ENCODE measurements around the gene DNM3.

The DNM3 gene

DNA sequence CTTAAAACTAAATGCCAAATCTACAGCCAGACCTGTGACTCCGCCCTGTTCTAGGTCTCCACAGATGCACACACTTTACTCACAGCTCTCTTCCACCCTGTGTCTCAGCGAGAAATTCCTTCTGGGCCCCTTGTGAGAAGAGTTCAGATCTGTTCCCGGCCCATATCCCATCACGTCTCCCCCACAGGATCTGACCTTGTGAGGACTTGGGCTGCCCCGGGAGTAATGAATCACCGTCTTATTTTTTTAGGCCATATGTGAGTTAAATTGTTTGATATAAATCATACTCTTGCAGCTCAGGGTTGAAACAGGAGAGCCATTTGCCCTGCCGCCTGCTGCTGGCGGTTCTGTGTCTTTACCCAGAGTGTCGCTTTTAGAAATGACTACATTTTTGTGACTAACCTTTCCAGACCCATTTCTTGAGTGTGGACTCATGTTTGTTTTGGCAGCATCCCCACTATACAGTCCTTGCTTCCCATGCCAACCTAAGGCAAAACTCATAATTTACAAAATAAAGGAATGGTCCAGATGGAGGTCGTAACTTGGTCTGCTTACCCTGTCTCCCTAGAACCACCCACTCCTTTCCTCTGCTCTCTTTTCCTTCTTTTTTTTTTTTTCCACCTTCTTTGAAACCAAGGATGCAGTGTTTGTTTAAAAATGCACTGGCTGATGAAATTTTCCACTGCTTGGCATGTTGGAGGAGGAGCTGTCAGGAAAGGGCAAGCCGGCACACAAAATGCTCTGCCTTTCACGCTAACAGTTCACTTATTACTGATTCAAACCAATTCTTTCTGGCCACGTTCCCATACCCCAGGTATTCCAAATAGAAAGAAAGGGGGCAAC, 481.1 kb downstream of the DNM3 start:
- DNase-seq (ENCODE audit: low spot score): no peak
- in situ Hi-C loops (cut with MboI; ENCODE audit: low pct_unique_long_range_greater_than_20kb, low sequenced_read_pairs, unreplicated experiment): no loop called here
- TF ChIP-seq CTCF (IDR thresholded peaks at IDR 0.05; ENCODE audit: extremely low read depth, insufficient read depth, missing control alignments): no peak

- no peak for DNase-seq (ENCODE audit: low spot score)
- TF ChIP-seq CTCF (IDR thresholded peaks at IDR 0.05; ENCODE audit: extremely low read depth, insufficient read depth, missing control alignments): no peak
- in situ Hi-C loops (cut with MboI; ENCODE audit: low pct_unique_long_range_greater_than_20kb, low sequenced_read_pairs, unreplicated experiment): no loop called here
Measured at GRCh38 chr1:172323686-172324085, 482.4 kb downstream of the DNM3 start.

DNA sequence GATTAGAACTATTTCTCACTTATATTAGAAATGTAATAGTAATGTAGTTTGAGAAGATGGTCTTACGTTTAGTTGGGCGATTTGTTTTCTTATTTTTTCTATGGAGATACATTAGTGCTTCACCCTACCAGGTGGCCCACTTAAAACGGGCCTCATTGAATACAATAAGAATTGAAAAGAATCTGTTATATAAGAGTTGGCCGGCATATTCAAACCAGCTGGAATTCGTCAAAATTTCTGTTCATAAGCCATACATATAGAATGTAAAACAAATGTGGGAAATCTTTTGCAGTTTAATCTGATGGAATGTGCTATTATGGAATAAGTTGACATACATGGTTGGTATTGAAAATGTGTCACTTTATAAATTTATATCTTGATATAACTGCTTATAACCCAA, 482.8 kb downstream of the DNM3 start:
- in situ Hi-C loops (cut with MboI; ENCODE audit: low pct_unique_long_range_greater_than_20kb, low sequenced_read_pairs, unreplicated experiment): no loop called here
- no peak for TF ChIP-seq CTCF (IDR thresholded peaks at IDR 0.05; ENCODE audit: extremely low read depth, insufficient read depth, missing control alignments)
- DNase-seq (ENCODE audit: low spot score): no peak

- no peak for TF ChIP-seq CTCF (IDR thresholded peaks at IDR 0.05; ENCODE audit: extremely low read depth, insufficient read depth, missing control alignments)
- in situ Hi-C loops (cut with MboI; ENCODE audit: low pct_unique_long_range_greater_than_20kb, low sequenced_read_pairs, unreplicated experiment): no loop called here
Measured at GRCh38 chr1:172324761-172325160, 483.5 kb downstream of the DNM3 start.

DNA sequence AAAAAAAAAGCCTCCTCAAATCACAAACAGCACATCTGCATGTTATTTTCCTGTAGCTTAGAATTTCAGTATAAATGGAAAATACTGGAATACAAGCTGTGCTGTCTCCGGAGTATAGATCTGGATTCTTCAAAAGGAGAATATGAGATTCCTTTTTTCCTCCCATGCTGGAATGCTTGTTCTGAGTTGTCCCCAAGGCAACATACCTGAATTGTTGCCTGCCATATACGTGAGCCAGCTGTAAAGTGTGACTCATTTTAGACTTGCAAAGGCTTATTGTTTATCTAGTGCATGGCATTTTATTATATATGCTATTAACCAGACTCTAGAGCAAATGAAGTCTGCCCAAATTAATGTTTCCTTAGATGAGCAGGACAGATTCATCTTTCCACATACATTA, 484.2 kb downstream of the DNM3 start:
- no peak for DNase-seq (ENCODE audit: low spot score)
- in situ Hi-C loops (cut with MboI; ENCODE audit: low pct_unique_long_range_greater_than_20kb, low sequenced_read_pairs, unreplicated experiment): no loop called here
- TF ChIP-seq CTCF (IDR thresholded peaks at IDR 0.05; ENCODE audit: extremely low read depth, insufficient read depth, missing control alignments): no peak

More at GRCh38 chr1:172324761-172325160, 483.5 kb downstream of the DNM3 start:
- DNase-seq (ENCODE audit: low spot score): no peak

DNA sequence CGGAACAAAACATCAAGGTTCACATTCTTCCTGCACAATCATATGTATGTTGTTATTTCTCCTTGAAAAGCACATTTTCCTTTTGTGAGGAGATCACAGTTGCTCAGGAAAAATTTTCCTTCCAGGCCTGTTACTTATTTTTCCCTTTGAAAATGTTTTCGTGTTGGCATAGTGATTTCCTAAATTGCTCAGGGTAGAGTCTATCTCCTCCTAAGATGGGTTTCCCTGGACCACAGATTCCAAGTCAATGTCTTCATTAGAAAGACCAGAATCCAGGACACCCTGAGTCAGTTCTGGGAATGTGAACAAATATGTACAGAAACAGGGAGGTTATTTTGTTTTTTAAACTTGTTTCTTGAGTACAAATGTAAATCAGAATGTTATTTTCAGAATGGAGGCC, 484.8 kb downstream of the DNM3 start:
- no peak for DNase-seq (ENCODE audit: low spot score)
- in situ Hi-C loops (cut with MboI; ENCODE audit: low pct_unique_long_range_greater_than_20kb, low sequenced_read_pairs, unreplicated experiment): no loop called here
- TF ChIP-seq CTCF (IDR thresholded peaks at IDR 0.05; ENCODE audit: extremely low read depth, insufficient read depth, missing control alignments): no peak

Data from GM13977 (cell line).